GM12875 (cell line): ENCODE measurements around the gene COBLL1.

Experiments used
- H3K4me3 ChIP-seq: one replicate; pipeline ENCODE4 v1.5.1; 2011; ENCODE audit warnings: low read depth, low read length, control low read depth
- TF ChIP-seq, protein P1 (sequence below): IDR thresholded peaks from 2 replicates; pipeline ENCODE4 v1.5.1; 2011; ENCODE audit warnings: low read depth, mild to moderate bottlenecking, control low read depth, inconsistent platforms, low read length, moderate library complexity, borderline replicate concordance; ENCODE audit not compliant: insufficient read depth

COBLL1 gene

DNA sequence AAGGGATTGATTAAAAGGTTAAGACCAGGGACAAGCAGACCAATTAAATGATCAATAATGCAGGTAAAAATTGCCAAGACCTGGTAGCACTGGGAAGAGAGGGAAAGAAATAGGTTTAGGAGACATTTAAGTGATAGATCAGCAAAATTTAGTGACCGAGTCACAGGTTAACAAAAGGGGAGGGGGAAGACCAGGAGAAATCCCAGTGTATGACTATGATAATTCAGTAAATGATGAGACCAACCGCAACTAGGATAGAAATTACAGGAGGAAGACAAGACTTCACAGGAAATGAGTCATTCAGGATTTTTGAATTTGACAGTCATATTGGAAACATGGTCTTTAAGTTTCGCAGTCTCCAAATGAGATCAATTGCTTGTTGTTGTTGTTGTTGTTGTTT is 62.9 kb downstream of the COBLL1 start:
- TF ChIP-seq, protein P1, sequence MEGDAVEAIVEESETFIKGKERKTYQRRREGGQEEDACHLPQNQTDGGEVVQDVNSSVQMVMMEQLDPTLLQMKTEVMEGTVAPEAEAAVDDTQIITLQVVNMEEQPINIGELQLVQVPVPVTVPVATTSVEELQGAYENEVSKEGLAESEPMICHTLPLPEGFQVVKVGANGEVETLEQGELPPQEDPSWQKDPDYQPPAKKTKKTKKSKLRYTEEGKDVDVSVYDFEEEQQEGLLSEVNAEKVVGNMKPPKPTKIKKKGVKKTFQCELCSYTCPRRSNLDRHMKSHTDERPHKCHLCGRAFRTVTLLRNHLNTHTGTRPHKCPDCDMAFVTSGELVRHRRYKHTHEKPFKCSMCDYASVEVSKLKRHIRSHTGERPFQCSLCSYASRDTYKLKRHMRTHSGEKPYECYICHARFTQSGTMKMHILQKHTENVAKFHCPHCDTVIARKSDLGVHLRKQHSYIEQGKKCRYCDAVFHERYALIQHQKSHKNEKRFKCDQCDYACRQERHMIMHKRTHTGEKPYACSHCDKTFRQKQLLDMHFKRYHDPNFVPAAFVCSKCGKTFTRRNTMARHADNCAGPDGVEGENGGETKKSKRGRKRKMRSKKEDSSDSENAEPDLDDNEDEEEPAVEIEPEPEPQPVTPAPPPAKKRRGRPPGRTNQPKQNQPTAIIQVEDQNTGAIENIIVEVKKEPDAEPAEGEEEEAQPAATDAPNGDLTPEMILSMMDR, result no peak
- no peak overlapping the region for H3K4me3 ChIP-seq

DNA sequence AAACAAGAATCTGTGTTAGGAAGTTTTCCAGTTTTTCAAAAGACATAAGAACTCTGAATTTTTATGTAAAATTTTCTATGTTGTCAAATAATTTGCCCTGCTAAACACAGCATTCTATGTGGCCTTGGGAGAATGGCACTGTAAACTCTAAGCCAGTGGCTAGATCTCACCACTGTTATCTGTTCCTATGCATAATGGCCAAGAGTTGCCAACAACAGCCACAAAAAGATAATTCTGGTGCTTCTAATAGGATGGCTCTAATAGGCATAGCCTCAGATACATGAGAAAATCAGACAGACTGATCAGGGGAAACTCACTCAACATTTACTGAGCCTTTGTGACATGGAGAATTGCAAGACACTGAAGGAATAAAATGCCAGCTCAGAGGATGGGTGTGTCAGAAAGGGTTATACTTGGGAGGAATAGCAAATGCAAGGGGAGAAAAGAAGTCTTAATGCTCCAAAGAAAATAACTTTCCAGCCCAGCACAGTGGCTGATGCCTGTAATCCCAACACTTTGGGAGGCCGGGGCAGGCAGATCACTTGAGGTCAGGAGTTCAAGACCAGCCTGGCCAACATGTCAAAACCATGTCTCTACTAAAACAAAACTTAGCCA is 63.7 kb downstream of the COBLL1 start:
- TF ChIP-seq, protein P1, result no peak
- H3K4me3 ChIP-seq, result no peak overlapping the region

- H3K4me3 ChIP-seq, result no peak overlapping the region
These were observed 68.0 kb downstream of the COBLL1 start for GRCh38 chr2:164773635-164774034.

GRCh38 chr2:164773091-164773490 is 68.5 kb downstream of the COBLL1 start:
- no peak overlapping the region for H3K4me3 ChIP-seq
- TF ChIP-seq, protein P1, result no peak

More at GRCh38 chr2:164773635-164774034, 68.0 kb downstream of the COBLL1 start:
- TF ChIP-seq, protein P1, result no peak

DNA sequence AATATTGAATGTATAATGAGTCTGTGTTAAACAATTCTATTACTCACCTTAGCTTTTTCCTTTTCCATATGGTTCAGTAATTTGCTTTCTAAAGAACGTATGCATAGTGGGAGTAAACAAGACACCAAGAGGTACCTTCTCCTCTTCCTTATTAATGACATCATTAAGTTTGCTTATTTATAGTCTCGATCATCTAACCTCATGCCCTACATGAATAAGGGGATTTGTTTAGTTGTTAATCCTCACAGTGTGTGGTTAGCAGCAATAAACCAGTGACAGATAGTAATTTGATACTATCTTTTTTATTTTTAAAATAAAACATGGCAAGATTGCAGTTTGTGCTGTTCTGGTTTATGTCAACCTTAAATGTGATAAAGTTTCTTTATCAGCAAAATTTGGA is 69.7 kb downstream of the COBLL1 start:
- TF ChIP-seq, protein P1, result no peak
- H3K4me3 ChIP-seq, result no peak overlapping the region

GRCh38 chr2:164770421-164770916 is 71.2 kb downstream of the COBLL1 start:
- no peak overlapping the region for H3K4me3 ChIP-seq
- TF ChIP-seq, protein P1, result no peak

DNA sequence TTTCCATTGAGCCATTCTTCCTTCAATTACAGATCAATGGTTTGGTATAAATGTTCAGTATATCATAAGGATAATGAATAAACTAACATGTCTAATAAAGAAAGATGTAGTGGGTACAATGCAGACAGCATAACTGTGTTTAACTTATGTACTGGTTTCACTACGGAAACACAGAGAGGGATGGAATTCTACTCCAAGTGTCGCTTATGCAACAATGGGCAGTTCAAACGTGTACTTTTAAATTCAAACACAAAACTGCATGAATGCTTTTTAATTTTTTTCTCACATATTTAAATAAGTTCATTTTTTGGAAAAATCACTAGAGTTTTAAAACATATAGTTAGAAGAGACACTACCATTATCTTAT is 74.7 kb downstream of the COBLL1 start:
- no peak overlapping the region for H3K4me3 ChIP-seq
- TF ChIP-seq, protein P1, result no peak
